DND-41 (cell line): ENCODE measurements around the gene P2RY8.
A peak's percentile ranks its signal among the peaks of the same experiment; 100 is the strongest.

ENCODE experiments used
- ATAC-seq: fragments of 200-7000 bp; cut with Tn5 transposase; 3 replicates; pipeline ENCODE4 v1.9.1; 2021; ENCODE audit warnings: low read depth; ENCODE audit not compliant: insufficient read depth
- DNase-seq: peaks from one replicate; pipeline ENCODE4 v3.0.0-alpha.2; 2020
- H2AFZ ChIP-seq: 2 replicates; pipeline ENCODE4 v1.6.0; 2012; ENCODE audit warnings: low read depth, low read length
- H3K27ac ChIP-seq: 2 replicates; pipeline ENCODE4 v1.5.1; 2012; ENCODE audit warnings: low read length, inconsistent platforms
- H3K27me3 ChIP-seq: fragments of 200-600 bp; sonication (generic); 2 replicates; pipeline ENCODE4 v1.6.0; 2012; ENCODE audit warnings: low read length, mild to moderate bottlenecking, inconsistent platforms; ENCODE audit not compliant: insufficient read depth, poor library complexity
- H3K36me3 ChIP-seq: 2 replicates; pipeline ENCODE4 v1.5.1; 2012; ENCODE audit warnings: low read length, inconsistent platforms; ENCODE audit not compliant: insufficient read depth
- H3K4me1 ChIP-seq: 2 replicates; pipeline ENCODE4 v1.5.1; 2012; ENCODE audit warnings: mild to moderate bottlenecking, low read length; ENCODE audit not compliant: insufficient read depth
- H3K4me2 ChIP-seq: 2 replicates; pipeline ENCODE4 v1.6.0; 2012; ENCODE audit warnings: mild to moderate bottlenecking, moderate library complexity, low read length, inconsistent platforms; ENCODE audit not compliant: insufficient read depth
- H3K4me3 ChIP-seq, 2 experiments: fragments of 200-600 bp in 1 of 2; shearing (Covaris generic) in 1 of 2; 2 replicates each; pipeline ENCODE4 v1.5.1; 2012 to 2016; ENCODE audit warnings: inconsistent platforms in 2 of 2, low read length in 2 of 2, mild to moderate bottlenecking in 2 of 2, low read depth in 1 of 2, moderate library complexity in 1 of 2
- H3K79me2 ChIP-seq: 2 replicates; pipeline ENCODE4 v1.6.0; 2012; ENCODE audit warnings: low read length, inconsistent platforms; ENCODE audit not compliant: insufficient read depth
- H3K9ac ChIP-seq: 2 replicates; pipeline ENCODE4 v1.6.0; 2012; ENCODE audit warnings: low read depth, mild to moderate bottlenecking, inconsistent platforms, low read length, moderate library complexity
- H3K9me3 ChIP-seq: 2 replicates; pipeline ENCODE4 v1.5.1; 2012; ENCODE audit warnings: low read length, moderate library complexity, mild to moderate bottlenecking, inconsistent platforms; ENCODE audit not compliant: insufficient read depth, severe bottlenecking
- H4K20me1 ChIP-seq: 2 replicates; pipeline ENCODE4 v1.6.0; 2012; ENCODE audit warnings: low read length; ENCODE audit not compliant: insufficient read depth
- CTCF ChIP-seq: IDR thresholded peaks from 2 replicates; pipeline ENCODE4 v1.5.1; 2012; ENCODE audit warnings: borderline replicate concordance, low read length, moderate library complexity, mild to moderate bottlenecking; ENCODE audit not compliant: poor library complexity, severe bottlenecking; ENCODE audit errors: extremely low read depth
- EZH2 ChIP-seq: IDR thresholded peaks from 3 replicates; pipeline ENCODE4 v1.6.1; 2012; ENCODE audit warnings: borderline replicate concordance, low read depth, mild to moderate bottlenecking, moderate library complexity, low read length, inconsistent platforms; ENCODE audit not compliant: severe bottlenecking

Gene P2RY8

DNA sequence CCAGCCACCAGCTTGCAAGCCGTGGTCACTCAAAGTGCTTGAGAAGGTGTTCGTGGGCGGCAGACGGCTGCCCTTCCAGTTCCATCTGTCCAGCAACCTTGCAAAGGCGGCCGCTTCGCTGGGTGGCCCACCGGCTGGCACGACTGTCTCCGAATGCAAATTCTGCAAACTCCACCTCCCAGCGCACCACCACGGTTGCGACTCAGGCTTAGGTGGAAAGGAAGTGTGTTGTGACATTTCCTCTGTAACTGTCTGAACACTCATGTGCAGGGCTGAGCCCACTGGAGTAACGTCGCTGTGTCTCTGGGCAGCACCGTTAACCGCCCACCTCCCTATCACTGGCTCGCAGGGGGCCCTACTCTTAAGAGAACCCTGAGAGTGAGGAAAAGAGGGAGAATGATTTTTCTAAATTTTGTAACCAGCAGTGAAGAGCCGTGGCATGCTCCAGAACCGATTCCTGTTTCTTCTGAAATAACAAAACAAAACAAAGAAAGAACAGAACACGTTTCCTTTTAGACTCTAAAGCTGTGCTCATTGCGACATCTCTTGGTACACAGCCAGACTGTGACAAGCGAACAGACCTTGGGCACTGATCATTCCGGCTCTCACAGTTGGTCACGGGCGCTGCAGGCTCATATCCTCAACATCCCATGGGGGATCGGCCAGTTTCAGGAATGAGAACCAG lies at the start of gene P2RY8:
P2RY8 (minus strand) TSS at position 155 of the 685 bp plus-strand sequence. CDS start 70,627 bp downstream, outside the sequence.
- peak within 1 kb of the TSS; percentile 98 for H3K4me2 ChIP-seq
- DNase-seq (peak; percentile 85), ATAC-seq (peak; percentile 85)
- H3K9ac ChIP-seq, result peak within 1 kb of the TSS; percentile 89
- H3K4me3 ChIP-seq, result peak within 1 kb of the TSS; percentile 87 to 99
- TF ChIP-seq CTCF, result peak; percentile 67
- TF ChIP-seq EZH2, result no peak
- H3K27ac ChIP-seq, result peak within 1 kb of the TSS; percentile 96
- H3K27me3 ChIP-seq, result no peaks in the 10 kb centered on the region
- H3K4me1 ChIP-seq, result peaks cover 36% of the 10 kb centered on the region
- peaks cover 13% of the 10 kb centered on the region for H4K20me1 ChIP-seq
- H3K79me2 ChIP-seq, result peaks cover 37% of the 10 kb centered on the region
- peak within 1 kb of the TSS; percentile 79 for H2AFZ ChIP-seq
- H3K36me3 ChIP-seq, result peaks cover 18% of the 10 kb centered on the region
- H3K9me3 ChIP-seq, result no peaks in the 10 kb centered on the region

DNA sequence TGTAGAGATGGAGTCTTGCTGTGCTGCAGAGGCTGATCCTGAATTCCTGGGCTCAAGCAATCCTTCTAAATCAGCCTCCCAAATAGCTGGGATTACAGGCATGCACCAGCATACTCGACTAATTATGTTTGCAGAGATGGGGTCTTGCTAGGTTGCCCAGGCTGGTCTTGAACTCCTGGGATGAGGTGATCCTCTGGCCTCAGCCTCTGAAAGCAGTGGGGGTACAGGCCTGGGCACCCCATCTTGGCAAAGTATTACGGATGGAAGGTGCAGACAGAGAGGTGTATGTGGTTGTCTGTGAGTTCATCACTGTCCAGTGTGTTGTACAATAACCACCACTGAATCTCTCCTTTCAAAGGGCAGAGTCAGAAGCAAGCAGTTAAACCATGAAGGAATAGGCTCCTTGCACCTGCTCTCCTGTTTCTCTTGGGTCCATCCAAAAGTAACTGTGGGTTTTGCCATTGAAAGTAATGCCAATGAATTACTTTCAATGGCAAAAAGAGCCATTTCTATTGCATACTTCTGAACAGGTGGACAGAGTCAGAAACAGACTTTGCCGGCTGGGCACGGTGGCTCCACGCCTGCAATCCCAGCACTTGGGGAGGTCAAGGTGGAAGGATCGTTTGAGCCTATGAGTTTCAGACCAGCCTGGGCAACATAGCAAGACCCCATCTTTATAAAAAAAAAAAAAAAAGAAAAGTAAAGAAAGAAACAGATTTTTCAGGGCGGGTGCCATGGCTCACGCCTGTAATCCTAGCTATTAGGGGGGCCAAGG lies 47.4 kb upstream of the P2RY8 start:
- peaks cover 4% of the 10 kb centered on the region for H3K9me3 ChIP-seq
- DNase-seq (no peak), ATAC-seq (no peak)
- TF ChIP-seq CTCF (no peak), EZH2 (no peak)
- no peak overlapping the region for H3K9ac ChIP-seq
- no peaks in the 10 kb centered on the region for H4K20me1 ChIP-seq
- no peak overlapping the region for H3K4me2 ChIP-seq
- no peaks in the 10 kb centered on the region for H3K79me2 ChIP-seq
- H3K36me3 ChIP-seq, result no peaks in the 10 kb centered on the region
- no peak overlapping the region for H3K4me3 ChIP-seq
- 0 out of 2 replicates have a peak overlapping the region, but pooled peaks have one; percentile 14 for H3K27ac ChIP-seq
- no peaks in the 10 kb centered on the region for H3K27me3 ChIP-seq
- H3K4me1 ChIP-seq, result no peaks in the 10 kb centered on the region
- H2AFZ ChIP-seq, result no peak overlapping the region

- ATAC-seq (no peak), DNase-seq (no peak)
- Histone ChIP-seq H3K9ac (no peak overlapping the region), H3K9me3 (peaks cover 4% of the 10 kb centered on the region), H4K20me1 (no peaks in the 10 kb centered on the region), H3K4me2 (no peak overlapping the region), H3K4me3 (no peak overlapping the region), H3K4me1 (peaks cover 9% of the 10 kb centered on the region), H3K27me3 (no peaks in the 10 kb centered on the region), H3K36me3 (no peaks in the 10 kb centered on the region), H3K79me2 (no peaks in the 10 kb centered on the region), H3K27ac (no peak overlapping the region), H2AFZ (no peak overlapping the region; the same call in 1 of the 2 replicates)
- TF ChIP-seq EZH2 (no peak), CTCF (no peak)
Measured at GRCh38 chrX:1582686-1583437, 45.9 kb upstream of the P2RY8 start.
